H1 (cell line): ENCODE results near the gene GPR179. TPM values are rescaled to one million over a fixed set of nuclear protein-coding genes. Genes with fewer than 3 reads are reported as not detected.

Experiments used
- CTCF ChIA-PET: fragments of 300-600 bp; sonication (Branson Sonifier 250); formaldehyde crosslinking; loops from one replicate; lab custom pipeline; 2021; ENCODE audit not compliant: partially characterized antibody; lab: Charles Lee
- POLR2A ChIA-PET: fragments of 300-600 bp; sonication (Branson Sonifier 250); formaldehyde crosslinking; loops from one replicate; lab custom pipeline; 2021; ENCODE audit warnings: inconsistent platforms; ENCODE audit not compliant: partially characterized antibody; lab: Charles Lee
- DNase-seq, 2 experiments: peaks; one replicate each; pipeline versions ENCODE4 v3.0.0 to v3.0.0-alpha.2; 2010 to 2022; ENCODE audit warnings: low spot score in 2 of 2, low read depth in 1 of 2, mixed read lengths in 1 of 2
- FAIRE-seq: peaks from 2 replicates; lab custom pipeline; 2011; peaks lifted over from hg19 to GRCh38; lab: Jason Lieb, UNC
- H2AFZ ChIP-seq: 2 replicates; pipeline ENCODE4 v1.8.1; 2012; ENCODE audit warnings: low read length, inconsistent platforms
- H2AK5ac ChIP-seq: 2 replicates; pipeline ENCODE4 v1.6.1; 2013; ENCODE audit warnings: low read depth, low read length
- H2BK120ac ChIP-seq: replicated peaks from 2 replicates; pipeline ENCODE3; 2013; ENCODE audit warnings: low read depth, low read length, inconsistent platforms
- H2BK12ac ChIP-seq: 2 replicates; pipeline ENCODE4 v1.6.1; 2013; ENCODE audit warnings: low read depth, low read length
- H2BK15ac ChIP-seq: 2 replicates; pipeline ENCODE4 v1.6.1; 2013; ENCODE audit warnings: low read length
- H2BK20ac ChIP-seq: 2 replicates; pipeline ENCODE4 v1.6.1; 2013; ENCODE audit warnings: low read length
- H2BK5ac ChIP-seq: 2 replicates; pipeline ENCODE4 v1.6.1; 2013; ENCODE audit warnings: low read depth, low read length
- H3K14ac ChIP-seq: 2 replicates; pipeline ENCODE4 v1.6.1; 2013; ENCODE audit warnings: inconsistent platforms; ENCODE audit not compliant: insufficient read length
- H3K18ac ChIP-seq: 2 replicates; pipeline ENCODE4 v1.6.1; 2013; ENCODE audit warnings: low read length; ENCODE audit errors: extremely low read depth
- H3K23ac ChIP-seq: 2 replicates; pipeline ENCODE4 v1.6.1; 2013; ENCODE audit warnings: inconsistent platforms; ENCODE audit not compliant: insufficient read length
- H3K23me2 ChIP-seq: 2 replicates; pipeline ENCODE4 v1.6.1; 2013; ENCODE audit warnings: low read depth, low read length
- H3K27ac ChIP-seq: 2 replicates; pipeline ENCODE4 v1.6.1; 2011; ENCODE audit warnings: low read depth, low read length, inconsistent platforms
- H3K27me3 ChIP-seq, 4 experiments: replicated peaks in 1 of 4; 1 replicate in 1 of 4; 2 replicates in 3 of 4; pipeline versions ENCODE4 v1.6.1 to v1.8.1; 2011 to 2013; ENCODE audit warnings: low read length in 3 of 4, mild to moderate bottlenecking in 3 of 4, inconsistent platforms in 2 of 4, mixed read lengths in 2 of 4, moderate library complexity in 1 of 4; ENCODE audit not compliant: control insufficient read depth in 3 of 4, insufficient read depth in 3 of 4; ENCODE audit errors: extremely low read depth in 1 of 4
- H3K36me3 ChIP-seq, 4 experiments: 2 replicates each; pipeline versions ENCODE4 v1.6.1 to v1.8.1; 2011 to 2013; ENCODE audit warnings: mild to moderate bottlenecking in 4 of 4, low read length in 3 of 4, moderate library complexity in 2 of 4, control low read depth in 1 of 4, inconsistent platforms in 1 of 4; ENCODE audit not compliant: insufficient read depth in 4 of 4, control insufficient read depth in 2 of 4
- H3K4ac ChIP-seq: replicated peaks from 2 replicates; pipeline ENCODE3; 2013; ENCODE audit warnings: low read length, low read depth, mixed read lengths, inconsistent platforms; ENCODE audit not compliant: insufficient read length
- H3K4me1 ChIP-seq, 4 experiments: replicated peaks in 1 of 4; 1 replicate in 1 of 4; 2 replicates in 3 of 4; pipeline versions ENCODE4 v1.6.1 to v1.8.1; 2011 to 2013; ENCODE audit warnings: low read length in 3 of 4, inconsistent platforms in 2 of 4, mixed read lengths in 1 of 4; ENCODE audit not compliant: insufficient read depth in 4 of 4, control insufficient read depth in 3 of 4
- H3K4me2 ChIP-seq, 2 experiments: 2 replicates each; pipeline versions ENCODE4 v1.6.1 to v1.8.1; 2011 to 2013; ENCODE audit warnings: low read depth in 2 of 2, low read length in 2 of 2, control low read depth in 1 of 2, inconsistent platforms in 1 of 2, mild to moderate bottlenecking in 1 of 2; ENCODE audit not compliant: insufficient read depth in 1 of 2
- H3K4me3 ChIP-seq, 4 experiments: fragments of 200-600, 300-600 bp in 1 of 4; sonication (generic), shearing (Covaris generic), sonication (Bioruptor Twin) in 1 of 4; 2 replicates each; pipeline versions ENCODE4 v1.5.1 to v1.8.1; 2011 to 2016; ENCODE audit warnings: low read length in 4 of 4, low read depth in 3 of 4, control low read depth in 2 of 4, inconsistent platforms in 2 of 4, mild to moderate bottlenecking in 2 of 4, mixed read lengths in 1 of 4, moderate library complexity in 1 of 4; ENCODE audit not compliant: insufficient read depth in 2 of 4; ENCODE audit errors: extremely low read depth in 1 of 4
- H3K56ac ChIP-seq: replicated peaks from 2 replicates; pipeline ENCODE3; 2013; ENCODE audit warnings: low read depth, mild to moderate bottlenecking, mixed read lengths, low read length, inconsistent platforms; ENCODE audit not compliant: insufficient read length
- H3K79me1 ChIP-seq: 2 replicates; pipeline ENCODE4 v1.6.1; 2013; ENCODE audit warnings: low read depth, low read length, control low read depth
- H3K79me2 ChIP-seq, 2 experiments: 2 replicates each; pipeline versions ENCODE4 v1.6.1 to v1.8.1; 2012 to 2013; ENCODE audit warnings: low read length in 2 of 2, mild to moderate bottlenecking in 2 of 2, inconsistent platforms in 1 of 2; ENCODE audit not compliant: insufficient read depth in 2 of 2, control insufficient read depth in 1 of 2
- H3K9ac ChIP-seq, 4 experiments: replicated peaks in 1 of 4; 1 replicate in 1 of 4; 2 replicates in 3 of 4; pipeline versions ENCODE4 v1.6.1 to v1.8.1; 2011 to 2013; ENCODE audit warnings: low read depth in 3 of 4, low read length in 3 of 4, control low read depth in 2 of 4, mild to moderate bottlenecking in 2 of 4, moderate library complexity in 2 of 4, inconsistent platforms in 1 of 4; ENCODE audit errors: extremely low read depth in 1 of 4
- H3K9me3 ChIP-seq, 2 experiments: 2 replicates each; pipeline versions ENCODE4 v1.6.1 to v1.8.1; 2012 to 2013; ENCODE audit warnings: mild to moderate bottlenecking in 2 of 2, moderate library complexity in 2 of 2, control low read depth in 1 of 2, inconsistent platforms in 1 of 2, low read depth in 1 of 2, low read length in 1 of 2, mixed read lengths in 1 of 2; ENCODE audit not compliant: insufficient read depth in 2 of 2
- H4K20me1 ChIP-seq, 2 experiments: replicated peaks in 1 of 2; 2 replicates each; pipeline versions ENCODE3 to v1.8.1; 2011 to 2013; ENCODE audit warnings: inconsistent platforms in 2 of 2, low read length in 2 of 2, mild to moderate bottlenecking in 1 of 2; ENCODE audit not compliant: insufficient read depth in 2 of 2, control insufficient read depth in 1 of 2
- H4K5ac ChIP-seq: 2 replicates; pipeline ENCODE4 v1.6.1; 2013; ENCODE audit warnings: low read length, low read depth, mixed read lengths, inconsistent platforms; ENCODE audit not compliant: insufficient read length
- H4K8ac ChIP-seq: 2 replicates; pipeline ENCODE4 v1.8.0; 2013; ENCODE audit warnings: mild to moderate bottlenecking, moderate library complexity, low read length, inconsistent platforms; ENCODE audit not compliant: insufficient read depth; ENCODE audit errors: extremely low read depth
- H4K91ac ChIP-seq: replicated peaks from 2 replicates; pipeline ENCODE3; 2013; ENCODE audit warnings: low read length, mixed read lengths, inconsistent platforms; ENCODE audit not compliant: insufficient read length
- CTCF ChIP-seq, 3 experiments: IDR thresholded peaks; 1 replicate in 2 of 3; 2 replicates in 1 of 3; pipeline versions ENCODE4 v1.5.1 to v1.6.1; 2011; ENCODE audit warnings: low read length in 3 of 3, mild to moderate bottlenecking in 3 of 3, inconsistent platforms in 2 of 3, low read depth in 1 of 3, moderate library complexity in 1 of 3; ENCODE audit not compliant: insufficient read depth in 1 of 3; ENCODE audit errors: control extremely low read depth in 1 of 3
- GTF2F1 ChIP-seq: IDR thresholded peaks from 2 replicates; pipeline ENCODE4 v1.6.1; 2012; ENCODE audit warnings: low read depth, low read length, improper control_type of control experiment, borderline replicate concordance
- JUND ChIP-seq: IDR thresholded peaks from 2 replicates; pipeline ENCODE4 v1.6.1; 2011; ENCODE audit warnings: mild to moderate bottlenecking, improper control_type of control experiment, low read length
- RAD21 ChIP-seq, 2 experiments: IDR thresholded peaks in 1 of 2; conservative IDR thresholded peaks in 1 of 2; 2 replicates each; pipeline ENCODE4 v1.6.1; 2011; ENCODE audit warnings: low read depth in 2 of 2, low read length in 2 of 2, improper control_type of control experiment in 1 of 2, inconsistent platforms in 1 of 2, mild to moderate bottlenecking in 1 of 2, moderate library complexity in 1 of 2
- RXRA ChIP-seq: IDR thresholded peaks from 2 replicates; pipeline ENCODE4 v1.6.1; 2011; ENCODE audit warnings: low read depth, mild to moderate bottlenecking, low read length, moderate library complexity; ENCODE audit not compliant: insufficient read depth
- WGBS, 2 experiments: shearing (Covaris generic) in 1 of 2; methylation state at CpG; one replicate each; pipeline versions ENCODE4 v1.1.6 to v1.1.7; 2013 to 2015; ENCODE audit warnings: low lambda C conversion rate in 2 of 2, mixed read lengths in 2 of 2, inconsistent platforms in 1 of 2, low coverage in 1 of 2, missing lambda C conversion rate in 1 of 2; ENCODE audit not compliant: insufficient replicate concordance in 2 of 2, insufficient coverage in 1 of 2, insufficient read length in 1 of 2; ENCODE audit errors: extremely low coverage in 1 of 2, missing lambda C conversion rate in 1 of 2; 5-methylcytosine and 5-hydroxymethylcytosine counted together
- polyA plus RNA-seq, 7 experiments: library from polyadenylated mRNA; depleted of rRNA in 3 of 7; stranded (reverse) in 5 of 7; unstranded in 2 of 7; fragments of >200 nt in 5 of 7; fragments of 200-250 nt in 2 of 7; gene quantifications; 1 replicate in 5 of 7; 2 replicates in 1 of 7; 4 replicates in 1 of 7; pipeline versions ENCODE4 v1.2.1 to v1.2.3, GENCODE V29; 2011 to 2013; ENCODE audit warnings: missing spikeins in 2 of 7, mixed read lengths in 2 of 7
- total RNA-seq: library from RNA; stranded (reverse); fragmentation: NEBNext Ultra II Directional; extraction: Animal tissue kit (Norgen Biotek cat#: 25700); gene quantifications from 2 replicates; pipeline ENCODE4 v1.2.1, GENCODE V29; 2021

The GPR179 gene
- total and polyA plus RNA-seq, 2 of the 8 experiments (the other 6 are each of a cell fraction or from before 2014, with no cell fraction given) = 0.02 to 0.07 TPM

GRCh38 chr17:38322156-38322779, 21.5 kb downstream of the GPR179 start:
- peak in 1 of 2 experiments; percentile 91 for DNase-seq
- no peak overlapping the region for H3K4ac ChIP-seq
- H4K5ac ChIP-seq = no peak overlapping the region
- H3K9me3 ChIP-seq = no peaks in the 10 kb centered on the region
- H3K79me2 ChIP-seq = no peaks in the 10 kb centered on the region
- no peak overlapping the region for H3K9ac ChIP-seq
- ChIA-PET CTCF (interaction anchor here (0.6 to 14.8 kb wide), 17 partner anchors 9 to 1847 kb away, joined by 3 to 190 read pairs (median 4); no protein-coding TSS in a partner anchor), POLR2A (interaction anchor here (0.9 to 1.5 kb wide), 7 partner anchors 10 to 1839 kb away, joined by 3 to 8 read pairs (median 3); no protein-coding TSS in a partner anchor)
- no peak overlapping the region for H3K56ac ChIP-seq
- no peak overlapping the region for H4K8ac ChIP-seq
- peak in 1 of 2 experiments; percentile 53; a peak in 2 of 4 replicates for TF ChIP-seq RAD21 (IDR thresholded peaks at IDR 0.05 in 1 of 2, conservative IDR thresholded peaks at IDR 0.05 in 1 of 2; ENCODE audit: low read depth in 2 of 2, low read length in 2 of 2)
- peak; percentile 58 to 80 (median 70); a peak in 3 of 4 replicates for TF ChIP-seq CTCF (IDR thresholded peaks at IDR 0.05; ENCODE audit: control extremely low read depth in 1 of 3, insufficient read depth in 1 of 3, low read depth in 1 of 3, low read length in 3 of 3)
- TF ChIP-seq RXRA = no peak
- no peak for TF ChIP-seq JUND
- no peak for TF ChIP-seq GTF2F1
- 38% methylated on average over 7 of the region's 8 CpGs; no CpG with 5 or more reads in 1 of the 2 experiments for WGBS, 2 experiments
- no peaks in the 10 kb centered on the region for H3K23me2 ChIP-seq
- H2AFZ ChIP-seq = no peak overlapping the region
- no peak overlapping the region for H2BK120ac ChIP-seq
- H2AK5ac ChIP-seq = no peak overlapping the region
- H3K4me2 ChIP-seq = no peak overlapping the region
- H3K27ac ChIP-seq = no peak overlapping the region
- H3K27me3 ChIP-seq = no peaks in the 10 kb centered on the region
- no peak overlapping the region for H2BK20ac ChIP-seq
- no peak overlapping the region for H2BK5ac ChIP-seq
- no peak overlapping the region for H3K18ac ChIP-seq
- no peak overlapping the region for H4K91ac ChIP-seq
- H3K36me3 ChIP-seq = peaks cover 5 to 30% (median 17%) of the 10 kb centered on the region in 4 experiments
- no peak overlapping the region for H3K23ac ChIP-seq
- H2BK15ac ChIP-seq = no peak overlapping the region
- H3K4me3 ChIP-seq = no peak overlapping the region
- no peak overlapping the region for H3K14ac ChIP-seq
- H2BK12ac ChIP-seq = no peak overlapping the region
- H4K20me1 ChIP-seq = peaks cover 0 to 3% of the 10 kb centered on the region in 2 experiments
- peaks cover 0 to 10% (median 7%) of the 10 kb centered on the region in 4 experiments; a peak in 4 of 7 replicates for H3K4me1 ChIP-seq
- FAIRE-seq = no peak
- H3K79me1 ChIP-seq = no peaks in the 10 kb centered on the region; the same call in 1 of the 2 replicates
